Measurements from ENCODE around the gene GNB1L. TPM values are rescaled to one million over a fixed set of nuclear protein-coding genes. Genes with fewer than 3 reads are reported as not detected.

GNB1L gene
- total and polyA plus RNA-seq, 10 of the 15 experiments (the other 5 are each of a cell fraction or from before 2014, with no cell fraction given), result 0.21 to 19.4 (median 6.8) TPM

DNA sequence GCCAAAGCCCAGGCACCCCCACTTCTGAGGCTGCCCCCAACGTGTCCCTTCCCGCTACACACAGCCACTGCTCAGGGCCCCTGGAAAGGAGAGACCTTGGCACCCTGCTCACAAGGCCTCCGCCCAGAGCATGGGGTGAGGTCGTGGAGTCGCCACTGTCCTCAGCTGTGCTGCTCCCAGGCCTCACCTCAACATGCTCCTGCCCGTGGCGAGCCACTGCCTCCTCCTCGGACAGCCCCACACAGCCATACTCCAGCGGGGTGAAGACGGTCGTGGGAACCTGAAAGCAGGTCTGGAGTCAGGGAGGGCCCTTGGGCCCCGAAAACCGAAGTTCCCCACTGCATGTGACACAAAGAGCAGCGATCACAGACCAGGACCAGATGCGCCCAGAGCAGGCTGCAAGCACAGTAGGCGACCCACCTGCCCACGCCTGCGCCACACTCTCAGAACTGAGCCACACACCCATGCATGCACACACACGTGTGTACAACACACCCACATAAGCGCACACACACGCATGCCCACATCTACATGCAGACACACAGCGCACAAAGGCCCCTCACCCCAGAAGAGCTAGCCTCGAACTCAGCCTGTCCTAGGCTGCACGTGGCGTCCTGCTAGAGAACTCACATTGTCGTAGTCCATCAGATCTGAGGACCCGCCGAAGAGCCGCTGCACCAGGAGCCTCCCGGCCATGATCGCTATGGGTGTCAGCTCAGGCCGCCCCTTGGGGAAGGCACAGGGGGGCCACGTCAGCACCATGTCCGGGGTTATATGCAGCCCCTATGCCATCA lies 25.5 kb upstream of the GNB1L start:
- CTCF ChIA-PET, result no interaction called here
- Histone ChIP-seq H3K36me3 (ENCODE audit: control insufficient read depth in 2 of 2, insufficient read depth in 2 of 2, low read length in 1 of 2) (no peaks in the 10 kb centered on the region), H3K27ac (ENCODE audit: control insufficient read depth, insufficient read depth) (no peak overlapping the region), H2AFZ (ENCODE audit: control insufficient read depth, low read depth, low read length) (no peak overlapping the region), H3K9me3 (replicated peaks; ENCODE audit: control insufficient read depth, insufficient read depth, low read length) (no peaks in the 10 kb centered on the region), H3K4me3 (no peak overlapping the region), H4K20me1 (ENCODE audit: control insufficient read depth, insufficient read depth) (no peaks in the 10 kb centered on the region), H3K4me1 (ENCODE audit: control insufficient read depth, insufficient read depth, low read length) (no peaks in the 10 kb centered on the region), H3K27me3 (replicated peaks in 1 of 2; ENCODE audit: control insufficient read depth in 2 of 2, insufficient read depth in 2 of 2, low read length in 1 of 2) (no peaks in the 10 kb centered on the region), H3K4me2 (ENCODE audit: control insufficient read depth, insufficient read depth) (no peak overlapping the region), H3K9ac (ENCODE audit: control insufficient read depth, insufficient read depth, low read length) (no peak overlapping the region), H3K79me2 (ENCODE audit: control insufficient read depth, insufficient read depth, low read length) (no peaks in the 10 kb centered on the region)
- DNase-seq (ENCODE audit: low read depth, low spot score), result no peak
- no peak for TF ChIP-seq RBBP5 (conservative IDR thresholded peaks at IDR 0.05)
- TF ChIP-seq JUND (IDR thresholded peaks at IDR 0.05; ENCODE audit: low read depth, low read length), result no peak
- WGBS (ENCODE audit: insufficient coverage, insufficient replicate concordance, low lambda C conversion rate, missing lambda C conversion rate), result 82% methylated on average over 34 of the region's 34 CpGs
- intact Hi-C loops (cut with micrococcal nuclease; ENCODE audit: unreplicated experiment) (no loop called here), in situ Hi-C loops (cut with MboI) (no loop called here)
- no peak for ATAC-seq
- POLR2A ChIA-PET, result no interaction called here
- no peak for FAIRE-seq
- BruUV-seq (replicated peaks), result no TSS peak
- SMC1A ChIA-PET (ENCODE audit: uncharacterized antibody, unreplicated experiment), result no interaction called here
- RAD21 ChIA-PET (ENCODE audit: unreplicated experiment), result no interaction called here

DNA sequence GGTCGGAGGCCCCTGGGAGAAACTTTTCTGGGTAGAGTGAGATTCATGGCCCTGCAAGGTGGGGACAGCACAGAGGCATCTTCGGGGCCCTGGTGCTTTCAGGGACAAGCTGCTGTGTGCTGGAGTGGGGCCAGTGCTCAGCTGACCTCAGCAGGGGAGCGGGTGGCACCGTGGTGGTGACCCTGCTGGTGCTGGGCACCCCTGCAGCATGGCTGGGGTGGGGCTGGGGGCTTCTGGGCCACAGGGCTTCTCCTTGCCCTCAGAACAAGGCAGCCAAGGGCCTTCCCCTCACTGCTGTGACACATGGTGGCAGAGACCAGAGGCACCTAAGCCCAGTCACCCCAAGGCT lies 24.9 kb upstream of the GNB1L start:
- intact Hi-C loops (cut with micrococcal nuclease; ENCODE audit: unreplicated experiment) (no loop called here), in situ Hi-C loops (cut with MboI) (no loop called here)
- Histone ChIP-seq H3K4me1 (ENCODE audit: control insufficient read depth, insufficient read depth, low read length) (no peaks in the 10 kb centered on the region), H4K20me1 (ENCODE audit: control insufficient read depth, insufficient read depth) (no peaks in the 10 kb centered on the region), H3K4me2 (ENCODE audit: control insufficient read depth, insufficient read depth) (no peak overlapping the region), H3K4me3 (no peak overlapping the region), H2AFZ (ENCODE audit: control insufficient read depth, low read depth, low read length) (no peak overlapping the region), H3K27ac (ENCODE audit: control insufficient read depth, insufficient read depth) (no peak overlapping the region), H3K9me3 (replicated peaks; ENCODE audit: control insufficient read depth, insufficient read depth, low read length) (no peaks in the 10 kb centered on the region), H3K9ac (ENCODE audit: control insufficient read depth, insufficient read depth, low read length) (no peak overlapping the region), H3K36me3 (ENCODE audit: control insufficient read depth in 2 of 2, insufficient read depth in 2 of 2, low read length in 1 of 2) (no peaks in the 10 kb centered on the region), H3K27me3 (replicated peaks in 1 of 2; ENCODE audit: control insufficient read depth in 2 of 2, insufficient read depth in 2 of 2, low read length in 1 of 2) (no peaks in the 10 kb centered on the region), H3K79me2 (ENCODE audit: control insufficient read depth, insufficient read depth, low read length) (no peaks in the 10 kb centered on the region)
- SMC1A ChIA-PET (ENCODE audit: uncharacterized antibody, unreplicated experiment), result no interaction called here
- CTCF ChIA-PET, result no interaction called here
- 52% methylated on average over 3 of the region's 4 CpGs for WGBS (ENCODE audit: insufficient coverage, insufficient replicate concordance, low lambda C conversion rate, missing lambda C conversion rate)
- FAIRE-seq (no peak), ATAC-seq (no peak), DNase-seq (ENCODE audit: low read depth, low spot score) (no peak)
- RAD21 ChIA-PET (ENCODE audit: unreplicated experiment), result no interaction called here
- BruUV-seq (replicated peaks), result no TSS peak
- TF ChIP-seq SUZ12 (IDR thresholded peaks at IDR 0.05; ENCODE audit: unreplicated experiment) (no peak), JUNB (IDR thresholded peaks at IDR 0.05) (no peak), EGR1 (IDR thresholded peaks at IDR 0.05; ENCODE audit: borderline replicate concordance in 1 of 2, low read depth in 2 of 2, low read length in 2 of 2) (no peak), TAF1 (IDR thresholded peaks at IDR 0.05; ENCODE audit: borderline replicate concordance, low read depth, low read length) (no peak), HCFC1 (IDR thresholded peaks at IDR 0.05; ENCODE audit: low read length) (no peak), ZSCAN29 (IDR thresholded peaks at IDR 0.05) (no peak), ETV6 (conservative IDR thresholded peaks at IDR 0.05 in 1 of 2, IDR thresholded peaks at IDR 0.05 in 1 of 2; ENCODE audit: borderline replicate concordance in 1 of 2, low read depth in 1 of 2) (no peak), ZNF207 (IDR thresholded peaks at IDR 0.05; ENCODE audit: borderline replicate concordance) (no peak), NFIC (IDR thresholded peaks at IDR 0.05; ENCODE audit: low read depth, low read length) (no peak), NR2C1 (IDR thresholded peaks at IDR 0.05) (no peak), TCF3 (IDR thresholded peaks at IDR 0.05; ENCODE audit: borderline replicate concordance, insufficient read depth, low read depth, low read length) (no peak), CBX3 (IDR thresholded peaks at IDR 0.05; ENCODE audit: borderline replicate concordance, low read depth) (no peak), ASH2L (IDR thresholded peaks at IDR 0.05; ENCODE audit: borderline replicate concordance, low read depth) (no peak), YBX1 (IDR thresholded peaks at IDR 0.05) (no peak), NFXL1 (IDR thresholded peaks at IDR 0.05; ENCODE audit: borderline replicate concordance) (no peak)
- POLR2A ChIA-PET, result no interaction called here

Measured in GM12878 (cell line).